Measurements from ENCODE around the gene VIP. TPM values are rescaled to one million over a fixed set of nuclear protein-coding genes. Genes with fewer than 3 reads are reported as not detected.

The VIP gene
- polyA plus RNA-seq, 1 donor (not counting 4 experiments of a cell fraction or from before 2014, with no cell fraction given) = not detected

GRCh38 chr6:152745509-152746171 lies 5.0 kb upstream of the VIP start:
- H3K9ac ChIP-seq (ENCODE audit: control insufficient read depth, extremely low read depth, insufficient read depth, low read length) = no peak overlapping the region
- no peak overlapping the region for H3K4me2 ChIP-seq (ENCODE audit: control insufficient read depth, extremely low read depth, insufficient read depth, low read depth, low read length)
- no peak for FAIRE-seq
- no peak overlapping the region for H2AFZ ChIP-seq (ENCODE audit: control insufficient read depth, low read length)
- H3K79me2 ChIP-seq (ENCODE audit: control insufficient read depth, insufficient read depth, low read length) = no peaks in the 10 kb centered on the region
- no peak for DNase-seq (ENCODE audit: low read depth, low spot score)
- no peaks in the 10 kb centered on the region for H4K20me1 ChIP-seq (ENCODE audit: control insufficient read depth, extremely low read depth, insufficient read depth, low read length)
- no peaks in the 10 kb centered on the region for H3K4me1 ChIP-seq (ENCODE audit: control insufficient read depth, extremely low read depth, insufficient read depth, low read length)
- H3K4me3 ChIP-seq (ENCODE audit: control insufficient read depth in 2 of 3, extremely low read depth in 1 of 3, insufficient read depth in 2 of 3, low read depth in 1 of 3, low read length in 3 of 3) = no peak overlapping the region
- no peaks in the 10 kb centered on the region for H3K36me3 ChIP-seq (ENCODE audit: control insufficient read depth in 2 of 2, extremely low read depth in 1 of 2, insufficient read depth in 2 of 2, low read length in 2 of 2)
- dilution Hi-C loops (cut with MboI; ENCODE audit: extremely low pct_ligation_motif_present, low sequenced_read_pairs) = no loop called here
- H3K9me3 ChIP-seq (ENCODE audit: control insufficient read depth, low read depth, low read length) = no peaks in the 10 kb centered on the region
- no peaks in the 10 kb centered on the region for H3K27me3 ChIP-seq (ENCODE audit: control insufficient read depth, extremely low read depth, insufficient read depth, low read length)
- no peaks in the 10 kb centered on the region for H3K9me1 ChIP-seq (ENCODE audit: control insufficient read depth, extremely low read depth, insufficient read depth, low read length)
- no peak overlapping the region for H3K27ac ChIP-seq (ENCODE audit: control insufficient read depth, insufficient read depth, low read length)
- TF ChIP-seq EZH2 (IDR thresholded peaks at IDR 0.05; ENCODE audit: low read length) (no peak), CTCF (optimal IDR thresholded peaks at IDR 0.05 in 1 of 3, IDR thresholded peaks at IDR 0.05 in 1 of 3, conservative IDR thresholded peaks at IDR 0.05 in 1 of 3; ENCODE audit: extremely low read depth in 1 of 3, insufficient read depth in 2 of 3, low read length in 3 of 3) (no peak)

- Histone ChIP-seq H3K9ac (ENCODE audit: control insufficient read depth, extremely low read depth, insufficient read depth, low read length) (no peak overlapping the region), H3K9me3 (ENCODE audit: control insufficient read depth, low read depth, low read length) (no peaks in the 10 kb centered on the region), H3K9me1 (ENCODE audit: control insufficient read depth, extremely low read depth, insufficient read depth, low read length) (no peaks in the 10 kb centered on the region), H4K20me1 (ENCODE audit: control insufficient read depth, extremely low read depth, insufficient read depth, low read length) (no peaks in the 10 kb centered on the region), H3K79me2 (ENCODE audit: control insufficient read depth, insufficient read depth, low read length) (no peaks in the 10 kb centered on the region), H3K4me3 (ENCODE audit: control insufficient read depth in 2 of 3, extremely low read depth in 1 of 3, insufficient read depth in 2 of 3, low read depth in 1 of 3, low read length in 3 of 3) (no peak overlapping the region), H2AFZ (ENCODE audit: control insufficient read depth, low read length) (no peak overlapping the region), H3K27me3 (ENCODE audit: control insufficient read depth, extremely low read depth, insufficient read depth, low read length) (no peaks in the 10 kb centered on the region), H3K4me1 (ENCODE audit: control insufficient read depth, extremely low read depth, insufficient read depth, low read length) (no peaks in the 10 kb centered on the region), H3K36me3 (ENCODE audit: control insufficient read depth in 2 of 2, extremely low read depth in 1 of 2, insufficient read depth in 2 of 2, low read length in 2 of 2) (no peaks in the 10 kb centered on the region), H3K4me2 (ENCODE audit: control insufficient read depth, extremely low read depth, insufficient read depth, low read depth, low read length) (no peak overlapping the region), H3K27ac (ENCODE audit: control insufficient read depth, insufficient read depth, low read length) (no peak overlapping the region)
- TF ChIP-seq EZH2 (IDR thresholded peaks at IDR 0.05; ENCODE audit: low read length) = no peak
- TF ChIP-seq CTCF (optimal IDR thresholded peaks at IDR 0.05 in 1 of 3, IDR thresholded peaks at IDR 0.05 in 1 of 3, conservative IDR thresholded peaks at IDR 0.05 in 1 of 3; ENCODE audit: extremely low read depth in 1 of 3, insufficient read depth in 2 of 3, low read length in 3 of 3) = no peak
- no peak for FAIRE-seq
- DNase-seq (ENCODE audit: low read depth, low spot score) = no peak
- dilution Hi-C loops (cut with MboI; ENCODE audit: extremely low pct_ligation_motif_present, low sequenced_read_pairs) = no loop called here
These were observed 4.4 kb upstream of the VIP start for GRCh38 chr6:152746172-152746553.
